Measurements from ENCODE around the gene EHD4.

The EHD4 gene

DNA sequence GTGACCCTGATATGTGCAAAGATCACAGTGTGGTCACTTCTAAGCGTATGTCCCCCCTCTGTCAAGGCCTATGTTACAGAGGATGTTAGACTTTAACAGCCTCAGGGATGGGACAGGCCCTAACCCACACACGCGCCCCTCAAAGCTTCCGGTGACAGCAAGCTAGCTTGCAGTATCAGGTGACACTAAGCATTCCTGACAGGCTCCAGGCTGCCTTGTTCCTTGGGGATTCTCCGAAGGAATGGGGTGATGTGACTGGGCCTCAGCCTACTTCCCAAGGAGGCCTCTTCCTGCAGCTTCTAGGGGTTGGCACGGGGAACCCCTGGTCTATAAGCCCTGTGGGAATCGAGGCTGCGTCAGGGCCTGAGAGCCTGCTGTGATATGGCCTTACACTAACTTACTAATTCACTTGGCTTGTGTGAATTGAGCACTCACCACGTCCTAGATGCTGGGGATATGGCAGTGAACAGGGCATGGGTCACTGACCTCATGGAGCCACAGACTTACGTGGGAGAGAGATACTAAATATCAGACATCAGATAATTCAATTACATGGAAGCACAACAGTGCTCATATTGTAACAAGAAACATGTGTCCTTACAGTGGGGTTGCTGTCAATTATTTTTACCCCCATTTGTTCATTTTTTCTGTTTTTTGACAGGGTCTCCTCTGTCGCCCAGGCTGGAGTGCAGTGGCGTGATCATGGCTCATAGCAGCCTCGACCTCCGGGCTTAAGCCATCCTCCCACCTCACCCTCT, 67.1 kb downstream of the EHD4 start:
- TF ChIP-seq, protein P1, sequence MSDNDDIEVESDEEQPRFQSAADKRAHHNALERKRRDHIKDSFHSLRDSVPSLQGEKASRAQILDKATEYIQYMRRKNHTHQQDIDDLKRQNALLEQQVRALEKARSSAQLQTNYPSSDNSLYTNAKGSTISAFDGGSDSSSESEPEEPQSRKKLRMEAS (IDR thresholded peaks at IDR 0.05; ENCODE audit: low read depth, low read length) = no peak
- TF ChIP-seq MYC (IDR thresholded peaks at IDR 0.05; ENCODE audit: low read depth, low read length) (no peak), POLR2A (IDR thresholded peaks at IDR 0.05; ENCODE audit: extremely low read depth, insufficient read length) (no peak)
- TF ChIP-seq, protein P2, sequence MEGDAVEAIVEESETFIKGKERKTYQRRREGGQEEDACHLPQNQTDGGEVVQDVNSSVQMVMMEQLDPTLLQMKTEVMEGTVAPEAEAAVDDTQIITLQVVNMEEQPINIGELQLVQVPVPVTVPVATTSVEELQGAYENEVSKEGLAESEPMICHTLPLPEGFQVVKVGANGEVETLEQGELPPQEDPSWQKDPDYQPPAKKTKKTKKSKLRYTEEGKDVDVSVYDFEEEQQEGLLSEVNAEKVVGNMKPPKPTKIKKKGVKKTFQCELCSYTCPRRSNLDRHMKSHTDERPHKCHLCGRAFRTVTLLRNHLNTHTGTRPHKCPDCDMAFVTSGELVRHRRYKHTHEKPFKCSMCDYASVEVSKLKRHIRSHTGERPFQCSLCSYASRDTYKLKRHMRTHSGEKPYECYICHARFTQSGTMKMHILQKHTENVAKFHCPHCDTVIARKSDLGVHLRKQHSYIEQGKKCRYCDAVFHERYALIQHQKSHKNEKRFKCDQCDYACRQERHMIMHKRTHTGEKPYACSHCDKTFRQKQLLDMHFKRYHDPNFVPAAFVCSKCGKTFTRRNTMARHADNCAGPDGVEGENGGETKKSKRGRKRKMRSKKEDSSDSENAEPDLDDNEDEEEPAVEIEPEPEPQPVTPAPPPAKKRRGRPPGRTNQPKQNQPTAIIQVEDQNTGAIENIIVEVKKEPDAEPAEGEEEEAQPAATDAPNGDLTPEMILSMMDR (IDR thresholded peaks at IDR 0.05; ENCODE audit: low read depth, low read length) = no peak
- H3K4me3 ChIP-seq (ENCODE audit: low read depth, low read length) = no peak overlapping the region
- DNase-seq (ENCODE audit: low read depth) = no peak

DNA sequence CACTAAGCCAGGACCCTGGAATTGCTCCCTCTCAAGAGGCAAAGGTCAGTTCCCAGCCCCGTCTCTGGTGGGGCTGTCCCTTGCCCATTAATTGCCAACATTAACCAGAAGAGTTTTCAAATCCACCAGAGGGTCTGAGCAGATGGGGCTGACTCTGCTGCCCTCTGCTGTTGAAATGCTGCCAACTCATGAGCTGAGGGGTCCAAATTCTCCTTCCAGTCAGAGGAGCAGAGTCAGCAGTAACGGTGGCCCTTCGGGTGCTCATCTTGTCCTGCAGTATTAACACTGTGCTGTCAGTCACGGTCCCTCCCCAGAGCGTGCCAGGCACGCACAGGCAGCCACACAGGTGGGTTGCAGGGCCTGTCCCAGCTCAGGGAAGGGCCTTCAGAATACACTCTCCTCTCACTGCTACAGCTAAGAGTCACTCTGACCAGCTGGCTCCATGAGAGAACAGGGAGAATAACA, 67.8 kb downstream of the EHD4 start:
- DNase-seq (ENCODE audit: low read depth) = peak; percentile 71
- H3K4me3 ChIP-seq (ENCODE audit: low read depth, low read length) = no peak overlapping the region
- no peak for TF ChIP-seq MYC (IDR thresholded peaks at IDR 0.05; ENCODE audit: low read depth, low read length)
- TF ChIP-seq, protein P1 (IDR thresholded peaks at IDR 0.05; ENCODE audit: low read depth, low read length) = peak; percentile 7; the same call in 1 of the 2 replicates
- TF ChIP-seq, protein P2 (IDR thresholded peaks at IDR 0.05; ENCODE audit: low read depth, low read length) = peak; percentile 84

DNA sequence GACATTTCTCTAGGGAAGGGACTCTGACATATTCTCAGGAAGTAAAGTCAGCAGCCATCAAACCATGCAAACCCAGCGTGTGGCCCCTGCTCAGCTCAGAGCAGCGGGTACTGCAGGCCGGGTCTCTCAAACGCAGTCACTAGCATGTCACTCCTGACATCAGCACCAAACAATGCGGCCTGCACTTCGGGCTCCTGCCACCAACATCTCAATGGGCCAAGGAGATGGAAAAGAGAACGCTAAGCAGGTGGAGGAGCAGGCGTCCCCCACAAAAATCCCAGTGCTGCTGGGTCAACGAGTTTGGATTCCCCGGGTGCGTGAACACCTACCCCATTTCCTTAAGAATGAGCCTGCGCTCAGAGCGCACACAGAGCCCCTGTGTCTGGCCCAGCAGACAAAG, 68.6 kb downstream of the EHD4 start:
- H3K4me3 ChIP-seq (ENCODE audit: low read depth, low read length) = no peak overlapping the region
- DNase-seq (ENCODE audit: low read depth) = no peak
- no peak for TF ChIP-seq MYC (IDR thresholded peaks at IDR 0.05; ENCODE audit: low read depth, low read length)
- TF ChIP-seq POLR2A (IDR thresholded peaks at IDR 0.05; ENCODE audit: extremely low read depth, insufficient read length) = no peak
- TF ChIP-seq, protein P1 (IDR thresholded peaks at IDR 0.05; ENCODE audit: low read depth, low read length) = no peak
- TF ChIP-seq, protein P2 (IDR thresholded peaks at IDR 0.05; ENCODE audit: low read depth, low read length) = no peak

DNA sequence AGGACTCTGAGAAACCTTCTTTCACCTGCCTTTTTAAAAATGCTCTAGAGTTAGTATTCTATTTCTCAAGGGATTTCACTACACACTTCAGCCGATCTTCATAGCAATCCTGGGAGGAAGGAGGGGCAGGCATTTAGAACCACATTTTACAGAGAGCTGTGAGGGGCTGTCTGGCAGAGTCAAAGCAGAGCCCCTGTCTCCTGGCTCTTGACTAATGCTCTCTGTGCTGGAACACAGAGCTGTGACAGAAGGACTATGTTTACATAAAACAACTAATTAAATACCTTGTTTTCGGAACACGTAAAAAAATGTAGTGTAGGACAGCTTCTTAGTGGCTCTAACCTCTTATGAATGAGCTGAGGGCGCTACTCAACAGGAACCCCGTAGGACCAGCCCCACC, 70.9 kb downstream of the EHD4 start:
- no peak for DNase-seq (ENCODE audit: low read depth)
- TF ChIP-seq, protein P1 (IDR thresholded peaks at IDR 0.05; ENCODE audit: low read depth, low read length) = no peak
- TF ChIP-seq, protein P2 (IDR thresholded peaks at IDR 0.05; ENCODE audit: low read depth, low read length) = no peak
- TF ChIP-seq MYC (IDR thresholded peaks at IDR 0.05; ENCODE audit: low read depth, low read length) = no peak
- TF ChIP-seq POLR2A (IDR thresholded peaks at IDR 0.05; ENCODE audit: extremely low read depth, insufficient read length) = no peak
- no peak overlapping the region for H3K4me3 ChIP-seq (ENCODE audit: low read depth, low read length)

DNA sequence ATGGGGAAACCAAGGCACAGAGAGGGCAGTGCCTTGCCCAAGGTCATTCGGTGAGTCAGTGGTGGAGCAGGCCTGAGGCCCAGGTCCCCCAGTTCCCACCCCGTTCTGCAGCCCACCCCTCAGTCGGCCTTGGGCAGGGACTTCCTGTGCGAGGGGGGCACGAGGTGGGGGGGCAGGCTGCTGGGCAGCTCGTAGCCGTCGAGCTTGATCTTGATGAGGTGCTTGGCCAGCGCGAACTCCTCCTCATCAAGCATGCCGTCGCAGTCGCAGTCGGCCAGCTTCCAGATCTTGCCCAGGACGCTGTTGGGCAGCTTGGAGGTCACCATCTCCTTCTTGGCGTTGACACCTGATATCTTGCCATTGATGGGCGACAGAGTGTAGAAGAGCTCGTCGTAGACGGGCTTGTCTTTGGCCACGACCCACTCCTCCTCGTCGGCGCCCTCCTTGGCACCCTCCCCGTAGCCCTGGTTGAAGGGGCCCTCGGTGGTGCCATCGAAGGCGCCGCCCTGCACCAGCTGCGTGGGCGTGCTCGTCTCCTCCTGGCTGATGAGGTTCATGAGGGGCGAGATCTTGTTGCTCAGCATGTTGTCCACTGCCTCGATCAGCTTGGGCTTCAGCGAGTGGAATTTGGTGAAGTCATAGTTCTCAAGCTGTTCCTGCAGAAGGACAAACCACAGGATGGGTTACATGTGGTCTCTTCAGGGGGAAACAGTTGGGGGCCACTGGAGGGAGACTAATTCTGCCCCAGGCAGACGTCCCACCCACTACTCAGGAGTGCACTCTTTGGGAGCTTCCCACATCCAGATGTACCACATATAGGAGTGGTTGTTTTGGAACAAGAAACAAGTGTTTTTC, 71.6 kb downstream of the EHD4 start:
- no peak for TF ChIP-seq POLR2A (IDR thresholded peaks at IDR 0.05; ENCODE audit: extremely low read depth, insufficient read length)
- TF ChIP-seq, protein P1 (IDR thresholded peaks at IDR 0.05; ENCODE audit: low read depth, low read length) = no peak
- TF ChIP-seq, protein P2 (IDR thresholded peaks at IDR 0.05; ENCODE audit: low read depth, low read length) = no peak
- TF ChIP-seq MYC (IDR thresholded peaks at IDR 0.05; ENCODE audit: low read depth, low read length) = no peak
- DNase-seq (ENCODE audit: low read depth) = no peak
- no peak overlapping the region for H3K4me3 ChIP-seq (ENCODE audit: low read depth, low read length)
